NCI-H1092 (cell line): ENCODE results near the gene VASN.

ENCODE experiments used
- DNase-seq: peaks from one replicate; lab custom pipeline; 2025; lab: John Stamatoyannopoulos, UW

VASN gene

DNA sequence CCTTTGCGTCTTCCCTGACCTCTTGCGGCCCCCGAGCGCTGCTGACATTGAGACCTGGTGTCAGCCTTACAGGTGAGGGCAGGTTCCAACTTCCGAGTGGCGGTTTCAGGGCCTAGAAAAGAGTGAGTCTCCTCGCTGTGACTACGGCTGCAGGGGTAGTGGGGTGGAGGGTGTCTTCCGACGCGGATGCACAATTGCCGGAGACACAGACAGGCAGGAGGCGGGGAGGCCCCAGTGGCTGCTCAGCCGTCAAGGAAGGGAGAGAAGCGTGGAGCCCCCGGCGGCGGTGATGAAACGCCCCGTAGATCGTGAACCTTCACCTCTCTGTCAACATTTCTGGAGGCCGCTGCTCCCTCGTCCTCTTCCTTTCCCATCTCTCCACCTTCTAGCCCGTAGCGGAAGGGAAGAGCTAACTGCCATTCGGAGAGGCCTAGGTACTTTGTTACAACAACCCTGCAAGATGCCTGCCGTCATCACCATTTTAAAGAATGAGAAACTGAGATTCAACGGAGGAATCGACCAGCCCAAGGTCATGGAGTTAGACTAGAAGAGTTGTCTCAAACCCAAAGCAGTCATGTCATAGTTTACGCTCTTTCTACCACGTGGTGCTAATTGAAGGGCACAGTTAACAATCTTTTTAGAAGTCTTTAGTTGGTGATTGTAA, 54.5 kb downstream of the VASN start:
- no peak for DNase-seq

DNA sequence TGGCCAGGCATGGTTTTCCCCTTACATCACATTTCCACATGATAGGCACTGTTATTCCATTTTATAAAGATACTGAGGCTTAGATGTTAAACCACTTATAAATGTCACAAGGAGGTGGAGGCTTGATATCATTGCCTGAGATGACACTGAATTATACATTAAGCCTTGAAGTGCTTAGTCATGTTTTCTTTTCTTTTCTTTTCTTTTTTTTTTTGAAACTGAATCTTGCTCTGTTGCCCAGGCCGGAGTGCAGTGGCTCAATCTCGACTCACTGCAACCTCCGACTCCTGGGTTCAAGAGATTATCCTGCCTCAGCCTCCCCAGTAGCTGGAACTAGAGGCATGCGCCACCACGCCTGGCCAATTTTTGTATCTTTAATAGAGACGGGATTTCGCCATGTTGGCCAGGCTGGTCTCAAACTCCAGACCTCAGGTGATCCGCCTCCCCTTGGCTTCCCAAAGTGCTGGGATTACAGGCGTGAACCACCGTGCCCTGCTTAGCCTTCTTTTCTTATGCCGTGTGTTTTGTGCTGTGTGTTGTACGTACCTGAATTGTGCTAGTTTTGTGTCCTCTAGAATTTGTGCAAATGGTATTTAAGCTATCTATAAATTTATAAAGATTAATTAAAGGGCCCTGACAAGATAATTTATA, 55.2 kb downstream of the VASN start:
- DNase-seq: no peak

DNA sequence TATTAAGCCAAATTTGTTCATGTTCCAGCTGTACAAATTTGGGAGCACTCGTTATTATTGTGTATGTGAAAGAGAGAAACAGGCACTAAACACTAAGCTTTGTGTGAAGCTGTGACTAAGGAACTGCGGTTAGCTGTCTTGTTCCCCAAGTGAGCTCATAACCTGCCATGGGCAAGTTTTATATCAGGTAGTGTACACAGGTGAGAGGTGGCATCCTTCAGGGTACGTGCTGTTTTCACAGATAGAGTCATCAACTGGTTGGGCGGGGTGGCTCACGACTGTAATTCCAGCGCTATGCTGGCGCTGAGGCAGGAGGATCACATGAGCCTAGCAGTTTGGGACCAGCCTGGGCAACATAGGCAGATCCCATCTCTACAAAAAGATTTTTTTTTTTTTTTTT, 56.9 kb downstream of the VASN start:
- DNase-seq: no peak

DNA sequence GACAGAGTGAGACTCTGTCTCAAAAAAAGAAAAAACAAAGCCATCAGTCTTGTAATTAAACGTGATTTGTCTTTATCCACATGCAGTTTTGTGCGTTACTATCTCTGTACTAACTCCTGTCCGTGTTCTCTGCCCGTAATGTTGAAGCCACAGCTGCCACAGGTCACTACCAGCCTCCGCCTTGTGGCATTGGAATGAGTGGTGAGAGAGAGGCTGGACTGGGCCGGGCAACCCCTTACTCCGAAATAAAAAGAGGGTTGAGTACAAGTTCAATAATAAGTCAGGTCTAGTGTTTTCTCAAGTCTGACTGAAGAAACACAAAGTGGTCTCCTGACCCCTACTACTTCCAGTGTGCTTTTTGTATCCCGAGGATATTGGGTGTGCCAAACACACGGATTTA, 59.4 kb downstream of the VASN start:
- DNase-seq: no peak
